Measurements from ENCODE around the gene ARID5B.

ARID5B gene

DNA sequence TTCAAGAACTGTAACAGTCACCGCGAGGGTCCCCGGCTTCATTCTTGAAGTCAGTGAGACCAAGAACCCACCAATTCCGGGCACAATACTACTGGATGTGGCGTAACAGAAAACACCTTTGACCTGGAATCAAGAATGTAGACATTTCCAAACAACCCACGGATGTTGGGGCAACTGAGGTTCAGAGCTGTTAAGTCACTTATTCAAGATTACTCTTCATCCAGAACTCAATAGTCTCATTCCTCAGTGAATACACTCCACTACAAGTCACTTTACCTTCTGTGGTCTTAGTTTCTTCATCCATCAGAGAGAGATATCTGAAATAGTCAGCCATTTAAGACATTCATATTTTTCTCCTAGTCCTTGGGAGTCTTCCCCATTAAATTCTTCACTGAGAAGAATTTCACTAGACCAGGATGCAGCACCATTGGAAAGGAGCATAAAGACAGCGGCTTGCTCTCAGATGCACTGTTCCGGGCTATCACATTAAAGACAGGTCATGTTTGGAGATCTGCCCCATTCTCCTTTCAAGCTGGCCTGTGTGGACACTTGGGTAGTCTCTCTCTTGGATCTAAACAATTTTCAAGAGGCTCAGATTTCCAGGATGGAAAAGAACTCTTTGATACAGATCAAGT, 32.3 kb upstream of the ARID5B start:
- H3K27me3 ChIP-seq (ENCODE audit: control insufficient read depth, insufficient read depth, low read length) = no peaks in the 10 kb centered on the region
- no peak overlapping the region for H3K4me3 ChIP-seq (ENCODE audit: low read length)
- H3K4me1 ChIP-seq (ENCODE audit: control insufficient read depth, insufficient read depth, low read length) = peaks cover 7% of the 10 kb centered on the region
- no peaks in the 10 kb centered on the region for H3K36me3 ChIP-seq (ENCODE audit: control insufficient read depth, insufficient read depth, low read length)
- no peak overlapping the region for H3K9ac ChIP-seq (ENCODE audit: low read length)
- no peaks in the 10 kb centered on the region for H3K9me3 ChIP-seq (ENCODE audit: control insufficient read depth, low read length)

DNA sequence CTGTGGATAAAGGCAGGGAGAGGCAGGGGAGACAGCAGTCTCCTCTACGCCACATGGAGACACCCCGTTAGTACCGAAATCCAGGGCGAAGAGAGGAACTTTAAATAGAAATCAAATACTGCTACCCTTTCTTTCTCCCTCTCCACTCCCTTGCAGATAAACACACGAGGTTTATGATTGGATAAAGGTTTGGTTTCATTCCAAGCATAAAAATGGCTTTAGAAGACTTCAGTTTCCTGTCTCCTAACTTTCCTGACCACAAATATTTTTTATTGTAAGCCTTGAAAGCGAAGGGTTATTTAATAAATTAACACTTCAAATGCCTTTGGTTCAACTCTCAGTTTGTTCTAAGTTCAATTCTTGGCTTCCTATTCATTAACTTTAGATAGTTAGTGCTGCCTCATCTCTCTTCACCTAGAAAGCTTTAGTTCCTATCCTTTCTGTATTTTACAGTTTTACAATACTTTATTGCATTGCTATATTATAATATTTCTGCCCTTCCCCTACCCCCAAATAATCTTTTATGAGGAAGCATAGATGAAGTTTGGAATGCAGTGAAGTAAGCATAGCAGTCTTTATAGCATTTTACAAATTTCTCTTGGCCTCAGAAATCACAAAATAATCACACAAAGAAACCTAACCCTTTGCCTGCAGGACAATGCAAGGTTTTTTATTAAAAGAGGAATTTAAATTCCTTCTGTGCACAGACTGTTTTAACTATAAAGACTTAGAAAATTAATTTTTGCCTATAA, 31.5 kb upstream of the ARID5B start:
- Histone ChIP-seq H3K36me3 (ENCODE audit: control insufficient read depth, insufficient read depth, low read length) (no peaks in the 10 kb centered on the region), H3K4me1 (ENCODE audit: control insufficient read depth, insufficient read depth, low read length) (peaks cover 7% of the 10 kb centered on the region), H3K9ac (ENCODE audit: low read length) (no peak overlapping the region), H3K9me3 (ENCODE audit: control insufficient read depth, low read length) (no peaks in the 10 kb centered on the region), H3K27me3 (ENCODE audit: control insufficient read depth, insufficient read depth, low read length) (no peaks in the 10 kb centered on the region), H3K4me3 (ENCODE audit: low read length) (no peak overlapping the region)

DNA sequence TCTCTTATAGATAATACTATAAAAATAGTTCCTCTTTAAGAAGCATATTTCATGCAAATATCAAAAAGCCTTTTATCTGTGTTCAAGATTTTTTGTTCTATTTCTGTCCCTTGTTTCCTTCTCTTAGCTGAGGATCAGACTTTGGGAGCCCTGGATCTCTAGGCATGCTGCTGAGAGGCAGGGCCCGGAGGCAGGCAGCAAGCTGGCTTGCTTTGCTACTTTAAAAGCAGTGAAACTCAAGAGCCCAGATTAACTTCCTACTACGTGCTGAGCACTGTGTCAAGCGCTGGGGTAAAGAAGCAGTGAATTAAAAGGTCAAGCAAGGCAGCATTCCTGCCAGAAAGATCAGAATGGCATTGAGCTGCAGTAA, 31.0 kb upstream of the ARID5B start:
- no peak overlapping the region for H3K4me3 ChIP-seq (ENCODE audit: low read length)

DNA sequence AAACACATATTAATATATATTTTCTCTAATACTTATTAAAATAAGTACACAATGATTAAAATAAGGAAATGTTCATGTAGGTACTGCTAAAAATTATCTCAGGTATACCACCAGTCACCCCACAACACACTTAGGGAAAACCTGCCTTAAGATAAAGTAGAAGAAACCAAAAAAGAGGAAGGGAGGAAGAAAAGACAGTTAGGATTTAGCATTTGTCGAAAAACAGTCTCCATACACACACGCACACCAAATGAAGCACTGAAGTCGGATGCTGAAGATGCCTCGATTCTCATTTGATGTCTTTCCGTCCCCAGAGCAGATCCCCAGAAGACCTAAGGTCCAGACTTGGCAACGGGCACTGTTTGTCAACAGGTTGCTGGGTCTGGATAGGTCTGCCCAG, 30.0 kb upstream of the ARID5B start:
- H3K36me3 ChIP-seq (ENCODE audit: control insufficient read depth, insufficient read depth, low read length) = no peaks in the 10 kb centered on the region
- H3K4me3 ChIP-seq (ENCODE audit: low read length) = no peak overlapping the region

More for the DNA sequence above, 31.0 kb upstream of the ARID5B start:
- H3K36me3 ChIP-seq (ENCODE audit: control insufficient read depth, insufficient read depth, low read length) = no peaks in the 10 kb centered on the region
- H3K27me3 ChIP-seq (ENCODE audit: control insufficient read depth, insufficient read depth, low read length) = no peaks in the 10 kb centered on the region
- H3K9me3 ChIP-seq (ENCODE audit: control insufficient read depth, low read length) = no peaks in the 10 kb centered on the region
- peaks cover 7% of the 10 kb centered on the region for H3K4me1 ChIP-seq (ENCODE audit: control insufficient read depth, insufficient read depth, low read length)
- H3K9ac ChIP-seq (ENCODE audit: low read length) = no peak overlapping the region

DNA sequence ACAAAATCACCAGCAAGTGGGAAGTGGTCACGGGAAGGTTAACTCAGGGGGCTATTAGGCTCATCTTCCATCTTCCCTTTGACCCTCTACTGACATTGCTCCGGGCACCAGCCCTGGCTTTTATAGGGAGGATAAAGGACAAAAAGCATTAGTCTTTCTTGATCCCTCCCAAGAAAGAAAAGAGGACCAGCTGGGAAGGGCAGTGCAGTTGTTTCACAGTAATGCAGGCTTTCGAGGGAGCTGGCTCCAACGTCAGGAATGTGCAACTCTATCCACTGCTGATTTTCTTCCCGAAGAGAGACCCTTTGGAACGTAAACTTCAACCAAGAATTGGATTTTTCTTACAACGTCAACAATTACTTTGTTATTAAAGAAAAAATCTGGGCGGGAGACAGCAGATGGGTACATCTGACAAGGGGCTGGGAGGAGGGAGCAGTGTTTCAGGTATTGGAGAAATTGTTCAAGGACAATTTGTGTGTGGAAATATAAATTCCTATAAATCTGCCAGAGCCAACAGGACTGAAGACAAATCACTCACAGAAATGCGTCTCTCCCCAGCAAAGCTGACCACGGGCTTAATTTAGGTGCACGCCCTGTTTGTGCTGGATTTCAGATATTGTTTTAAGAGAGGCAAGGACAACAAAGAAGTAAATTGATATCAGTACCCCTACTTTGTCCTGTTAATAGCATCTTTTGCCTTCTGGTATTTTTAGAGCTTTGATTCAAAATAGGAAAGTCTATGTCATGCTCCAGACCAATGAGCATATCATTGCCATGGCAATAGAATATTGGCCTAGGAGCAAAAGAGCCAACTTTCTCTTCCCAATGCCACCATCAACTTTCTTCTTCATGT, 23.4 kb upstream of the ARID5B start:
- Histone ChIP-seq H3K4me1 (ENCODE audit: control insufficient read depth, insufficient read depth, low read length) (no peaks in the 10 kb centered on the region), H3K4me3 (ENCODE audit: low read length) (no peak overlapping the region), H3K36me3 (ENCODE audit: control insufficient read depth, insufficient read depth, low read length) (no peaks in the 10 kb centered on the region), H3K27me3 (ENCODE audit: control insufficient read depth, insufficient read depth, low read length) (no peaks in the 10 kb centered on the region), H3K9ac (ENCODE audit: low read length) (no peak overlapping the region), H3K9me3 (ENCODE audit: control insufficient read depth, low read length) (no peaks in the 10 kb centered on the region)

More for the DNA sequence above, 30.0 kb upstream of the ARID5B start:
- no peak overlapping the region for H3K9ac ChIP-seq (ENCODE audit: low read length)
- H3K27me3 ChIP-seq (ENCODE audit: control insufficient read depth, insufficient read depth, low read length) = no peaks in the 10 kb centered on the region
- H3K4me1 ChIP-seq (ENCODE audit: control insufficient read depth, insufficient read depth, low read length) = peaks cover 7% of the 10 kb centered on the region
- H3K9me3 ChIP-seq (ENCODE audit: control insufficient read depth, low read length) = no peaks in the 10 kb centered on the region

DNA sequence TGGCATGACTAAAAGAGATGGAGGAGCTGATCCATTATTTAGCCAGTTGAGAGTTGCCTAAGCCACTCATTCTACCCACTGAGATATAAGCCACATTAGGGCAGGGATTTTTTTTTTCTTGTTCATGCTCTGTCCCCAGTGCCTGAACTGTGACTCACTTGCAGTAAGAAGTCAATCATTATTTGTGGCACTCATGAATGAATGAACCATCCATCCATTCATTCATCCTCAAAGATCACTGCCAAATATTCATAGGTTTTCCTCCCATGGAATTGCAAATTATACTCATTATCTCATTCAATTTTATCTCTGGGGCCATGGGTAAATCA, 22.8 kb upstream of the ARID5B start:
- no peaks in the 10 kb centered on the region for H3K27me3 ChIP-seq (ENCODE audit: control insufficient read depth, insufficient read depth, low read length)
- no peaks in the 10 kb centered on the region for H3K36me3 ChIP-seq (ENCODE audit: control insufficient read depth, insufficient read depth, low read length)
- no peaks in the 10 kb centered on the region for H3K9me3 ChIP-seq (ENCODE audit: control insufficient read depth, low read length)
- H3K9ac ChIP-seq (ENCODE audit: low read length) = no peak overlapping the region
- H3K4me1 ChIP-seq (ENCODE audit: control insufficient read depth, insufficient read depth, low read length) = no peaks in the 10 kb centered on the region
- no peak overlapping the region for H3K4me3 ChIP-seq (ENCODE audit: low read length)

DNA sequence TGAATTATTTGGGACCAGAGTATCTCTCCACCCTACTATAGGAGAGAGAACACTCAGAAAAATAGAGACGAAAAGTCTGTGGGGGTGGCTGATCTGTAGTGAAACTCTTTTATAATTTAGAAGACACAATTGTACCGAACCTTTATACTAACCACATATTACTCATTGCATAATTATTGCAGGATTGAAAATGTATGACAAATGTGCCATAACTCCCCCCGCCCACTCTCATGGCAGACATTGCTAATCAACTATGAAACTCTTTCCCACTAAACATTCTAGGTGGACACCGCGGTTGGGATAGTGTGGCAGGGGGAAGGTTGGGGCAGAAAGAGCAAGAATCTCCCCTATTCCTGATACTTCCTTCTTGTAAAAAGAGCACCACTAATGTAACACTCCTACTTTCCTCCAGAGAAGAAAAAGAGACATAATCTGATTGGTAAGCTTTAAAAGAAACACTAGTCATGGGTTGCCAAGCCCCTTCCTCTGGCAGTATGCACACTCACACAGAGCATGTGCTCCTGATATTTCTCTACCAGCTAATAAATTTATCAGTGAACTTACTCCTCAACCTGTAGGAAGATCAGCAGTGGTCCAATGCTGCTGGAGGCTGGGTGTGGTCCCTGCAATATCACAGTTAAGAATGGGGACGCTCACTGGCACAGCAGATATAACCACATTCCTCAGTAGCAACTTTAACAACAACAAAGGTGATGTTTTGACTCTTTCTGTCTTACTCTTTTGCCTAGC, 18.7 kb upstream of the ARID5B start:
- Histone ChIP-seq H3K9me3 (ENCODE audit: control insufficient read depth, low read length) (no peaks in the 10 kb centered on the region), H3K4me1 (ENCODE audit: control insufficient read depth, insufficient read depth, low read length) (no peaks in the 10 kb centered on the region), H3K9ac (ENCODE audit: low read length) (no peak overlapping the region), H3K36me3 (ENCODE audit: control insufficient read depth, insufficient read depth, low read length) (no peaks in the 10 kb centered on the region), H3K27me3 (ENCODE audit: control insufficient read depth, insufficient read depth, low read length) (no peaks in the 10 kb centered on the region), H3K4me3 (ENCODE audit: low read length) (no peak overlapping the region)

DNA sequence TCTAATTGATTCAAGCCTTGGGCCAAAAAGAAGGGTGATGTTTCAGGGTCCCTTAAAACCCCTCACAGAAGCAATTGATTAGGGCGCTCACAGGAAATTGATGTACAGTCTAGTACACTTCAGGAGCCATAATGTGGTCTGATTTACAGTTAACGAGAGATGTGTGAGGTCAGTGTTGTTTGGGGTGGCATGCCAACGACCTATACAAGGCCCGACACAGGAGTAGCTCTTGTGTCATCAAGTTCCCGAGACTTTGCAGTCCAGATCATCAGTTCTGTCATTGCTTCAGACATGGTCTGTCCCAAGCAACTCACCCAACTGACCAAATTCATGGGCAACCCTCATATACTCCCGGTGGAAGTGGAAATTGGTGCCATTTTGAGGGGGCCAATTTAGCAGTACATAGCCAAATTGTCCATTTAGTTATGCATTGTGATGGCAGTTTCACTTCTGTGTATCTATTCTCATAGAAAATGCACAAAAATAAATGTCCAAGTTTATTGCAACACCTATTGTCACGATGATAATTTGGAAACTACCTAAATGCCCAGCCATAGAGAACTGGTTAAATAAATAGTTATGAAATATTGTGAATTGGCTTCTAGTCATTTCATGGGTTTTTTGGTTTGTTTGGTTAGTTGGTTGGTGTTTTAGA, 18.0 kb upstream of the ARID5B start:
- no peaks in the 10 kb centered on the region for H3K4me1 ChIP-seq (ENCODE audit: control insufficient read depth, insufficient read depth, low read length)
- H3K36me3 ChIP-seq (ENCODE audit: control insufficient read depth, insufficient read depth, low read length) = no peaks in the 10 kb centered on the region
- no peaks in the 10 kb centered on the region for H3K9me3 ChIP-seq (ENCODE audit: control insufficient read depth, low read length)
- no peak overlapping the region for H3K4me3 ChIP-seq (ENCODE audit: low read length)
- H3K27me3 ChIP-seq (ENCODE audit: control insufficient read depth, insufficient read depth, low read length) = no peaks in the 10 kb centered on the region
- no peak overlapping the region for H3K9ac ChIP-seq (ENCODE audit: low read length)

DNA sequence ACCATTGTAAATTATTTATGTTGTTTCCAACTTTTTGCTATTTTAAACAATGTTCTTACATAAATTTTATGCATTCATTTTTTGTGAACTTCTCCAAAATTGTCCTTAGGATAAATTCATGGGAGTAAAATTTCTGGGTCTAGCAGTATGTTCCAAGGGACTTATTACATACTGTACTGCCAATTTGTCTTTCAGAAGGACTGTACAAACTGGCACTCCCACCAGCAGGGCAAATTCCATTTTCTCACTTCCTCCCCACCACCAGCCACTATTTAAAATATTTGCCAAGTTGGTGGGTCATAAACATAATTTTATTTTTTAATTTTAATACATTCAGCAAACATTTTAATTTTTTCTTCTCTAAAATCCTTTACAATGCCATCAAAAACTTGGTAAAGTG, 13.7 kb upstream of the ARID5B start:
- Histone ChIP-seq H3K36me3 (ENCODE audit: control insufficient read depth, insufficient read depth, low read length) (no peaks in the 10 kb centered on the region), H3K27me3 (ENCODE audit: control insufficient read depth, insufficient read depth, low read length) (no peaks in the 10 kb centered on the region), H3K9me3 (ENCODE audit: control insufficient read depth, low read length) (no peaks in the 10 kb centered on the region), H3K4me3 (ENCODE audit: low read length) (no peak overlapping the region), H3K4me1 (ENCODE audit: control insufficient read depth, insufficient read depth, low read length) (no peaks in the 10 kb centered on the region), H3K9ac (ENCODE audit: low read length) (no peak overlapping the region)

DNA sequence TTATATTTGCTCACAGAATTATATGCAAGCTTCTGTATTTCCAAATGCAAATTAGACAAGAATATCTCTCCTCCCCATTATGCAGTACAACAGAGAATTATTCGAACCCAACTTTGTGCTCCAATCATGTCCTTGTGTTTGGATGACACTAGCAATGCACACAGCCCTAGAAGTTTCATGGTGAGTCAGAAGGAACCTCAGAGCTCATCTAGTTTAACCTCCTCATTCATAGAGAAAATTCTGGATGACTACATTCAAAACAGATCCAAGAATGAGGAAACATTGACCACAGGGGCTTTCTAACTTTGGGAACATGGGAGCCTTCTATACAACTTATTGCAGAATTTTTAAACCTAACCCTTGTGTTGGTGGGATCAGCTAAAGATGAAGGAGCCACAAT, 12.8 kb upstream of the ARID5B start:
- no peaks in the 10 kb centered on the region for H3K4me1 ChIP-seq (ENCODE audit: control insufficient read depth, insufficient read depth, low read length)
- H3K36me3 ChIP-seq (ENCODE audit: control insufficient read depth, insufficient read depth, low read length) = no peaks in the 10 kb centered on the region
- no peaks in the 10 kb centered on the region for H3K27me3 ChIP-seq (ENCODE audit: control insufficient read depth, insufficient read depth, low read length)
- H3K9me3 ChIP-seq (ENCODE audit: control insufficient read depth, low read length) = no peaks in the 10 kb centered on the region
- no peak overlapping the region for H3K9ac ChIP-seq (ENCODE audit: low read length)
- no peak overlapping the region for H3K4me3 ChIP-seq (ENCODE audit: low read length)

DNA sequence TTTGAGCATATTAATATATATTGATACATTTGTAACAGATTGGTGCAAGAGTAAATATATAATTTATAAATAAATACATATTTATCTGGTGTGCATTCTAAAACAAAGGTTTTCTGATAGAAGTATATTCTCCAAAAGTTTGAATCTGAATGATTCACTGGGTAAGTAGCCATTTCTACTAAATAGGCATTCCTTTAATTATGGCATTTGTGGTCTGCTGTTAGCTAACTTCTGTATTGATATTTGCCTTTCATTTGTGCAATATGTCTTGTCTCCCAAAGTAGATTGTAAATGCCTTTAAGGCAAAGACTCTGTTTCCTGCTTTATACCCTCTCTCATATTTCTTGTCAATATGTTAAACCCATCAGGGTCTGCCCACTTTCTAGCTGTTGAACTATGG, 11.1 kb upstream of the ARID5B start:
- Histone ChIP-seq H3K36me3 (ENCODE audit: control insufficient read depth, insufficient read depth, low read length) (no peaks in the 10 kb centered on the region), H3K9ac (ENCODE audit: low read length) (no peak overlapping the region), H3K9me3 (ENCODE audit: control insufficient read depth, low read length) (no peaks in the 10 kb centered on the region), H3K27me3 (ENCODE audit: control insufficient read depth, insufficient read depth, low read length) (no peaks in the 10 kb centered on the region), H3K4me1 (ENCODE audit: control insufficient read depth, insufficient read depth, low read length) (no peaks in the 10 kb centered on the region), H3K4me3 (ENCODE audit: low read length) (no peak overlapping the region)

All from mucosa of stomach (tissue), 1 donor.